Endothelial cell of umbilical vein (primary cell): ENCODE data around the gene BIRC6. TPM values are rescaled to one million over a fixed set of nuclear protein-coding genes. Genes with fewer than 3 reads are reported as not detected.

Source experiments
- BruUV-seq: library from RNA; stranded (reverse); fragments of 400-500 nt; replicated peaks from 2 replicates; lab custom pipeline; 2021; lab: Mats Ljungman, UMichigan
- CTCF ChIA-PET: fragments of 300-600, 350-600 bp; sonication (Branson Sonifier 250); formaldehyde crosslinking; loops from one replicate; lab custom pipeline; 2021; ENCODE audit warnings: antibody characterized with exemption, inconsistent platforms; lab: Charles Lee
- POLR2A ChIA-PET: fragments of 300-600, 350-600 bp; sonication (Branson Sonifier 250); formaldehyde crosslinking; loops from one replicate; lab custom pipeline; 2021; ENCODE audit warnings: antibody characterized with exemption, inconsistent platforms; lab: Charles Lee
- DNase-seq: peaks from one replicate; pipeline ENCODE4 v3.0.0-alpha.2; 2011; ENCODE audit warnings: low read depth, low spot score
- FAIRE-seq: peaks from 2 replicates; lab custom pipeline; 2011; peaks lifted over from hg19 to GRCh38; lab: Jason Lieb, UNC
- H2AFZ ChIP-seq: 2 replicates; pipeline ENCODE4 v1.6.0; 2012; ENCODE audit warnings: low read depth, low read length, control low read depth, inconsistent platforms
- H3K27ac ChIP-seq: 2 replicates; pipeline ENCODE4 v1.5.1; 2011; ENCODE audit warnings: low read depth, mild to moderate bottlenecking, control low read depth, low read length, moderate library complexity; ENCODE audit not compliant: insufficient read depth
- H3K27me3 ChIP-seq, 2 experiments: 2 replicates each; pipeline versions ENCODE4 v1.6.0 to v1.6.1; 2011; ENCODE audit warnings: low read length in 2 of 2, mixed read lengths in 1 of 2; ENCODE audit not compliant: control insufficient read depth in 2 of 2, insufficient read depth in 2 of 2
- H3K36me3 ChIP-seq, 2 experiments: 2 replicates in 1 of 2; 3 replicates in 1 of 2; pipeline ENCODE4 v1.5.1; 2011; ENCODE audit warnings: low read length in 2 of 2, mild to moderate bottlenecking in 1 of 2, moderate library complexity in 1 of 2; ENCODE audit not compliant: control insufficient read depth in 2 of 2, insufficient read depth in 2 of 2; ENCODE audit errors: extremely low read depth in 1 of 2
- H3K4me1 ChIP-seq: 3 replicates; pipeline ENCODE4 v1.5.1; 2011; ENCODE audit warnings: mild to moderate bottlenecking, low read length; ENCODE audit not compliant: control insufficient read depth, insufficient read depth; ENCODE audit errors: extremely low read depth
- H3K4me2 ChIP-seq: 2 replicates; pipeline ENCODE4 v1.6.1; 2011; ENCODE audit warnings: low read length, control low read depth, mixed read lengths; ENCODE audit not compliant: insufficient read depth
- H3K4me3 ChIP-seq, 3 experiments: fragments of 200-600 bp in 1 of 3; sonication (generic), shearing (Covaris generic) in 1 of 3; replicated peaks in 1 of 3; 2 replicates each; pipeline ENCODE4 v1.5.1; 2011 to 2016; ENCODE audit warnings: control low read depth in 3 of 3, low read length in 3 of 3, mild to moderate bottlenecking in 2 of 3, inconsistent platforms in 1 of 3, low read depth in 1 of 3, moderate library complexity in 1 of 3; ENCODE audit not compliant: insufficient read depth in 1 of 3
- H3K79me2 ChIP-seq: 2 replicates; pipeline ENCODE4 v1.6.0; 2012; ENCODE audit warnings: low read length, inconsistent platforms; ENCODE audit not compliant: control insufficient read depth, insufficient read depth
- H3K9ac ChIP-seq: replicated peaks from 2 replicates; pipeline ENCODE3; 2011; ENCODE audit warnings: low read length, control low read depth; ENCODE audit not compliant: insufficient read depth; ENCODE audit errors: extremely low read depth
- H3K9me1 ChIP-seq: replicated peaks from 3 replicates; pipeline ENCODE4 v1.6.0; 2011; ENCODE audit warnings: mild to moderate bottlenecking, low read length; ENCODE audit not compliant: control insufficient read depth, insufficient read depth; ENCODE audit errors: extremely low read depth
- H3K9me3 ChIP-seq: replicated peaks from 2 replicates; pipeline ENCODE4 v1.5.1; 2012; ENCODE audit warnings: low read length, inconsistent platforms; ENCODE audit not compliant: control insufficient read depth, insufficient read depth
- H4K20me1 ChIP-seq: replicated peaks from 2 replicates; pipeline ENCODE3; 2011; ENCODE audit warnings: mild to moderate bottlenecking, low read length; ENCODE audit not compliant: control insufficient read depth, insufficient read depth; ENCODE audit errors: extremely low read depth
- CTCF ChIP-seq, 2 donors: IDR thresholded peaks; 1 replicate in 1 of 2; 2 replicates in 1 of 2; pipeline ENCODE4 v1.5.1; 2011; ENCODE audit warnings: low read length in 2 of 2, mild to moderate bottlenecking in 2 of 2, moderate library complexity in 2 of 2, control low read depth in 1 of 2, inconsistent platforms in 1 of 2, low read depth in 1 of 2; ENCODE audit not compliant: insufficient read depth in 1 of 2; ENCODE audit errors: extremely low read depth in 1 of 2
- EZH2 ChIP-seq: IDR thresholded peaks from 2 replicates; pipeline ENCODE4 v1.6.1; 2012; ENCODE audit warnings: borderline replicate concordance, low read depth, mild to moderate bottlenecking, moderate library complexity, low read length, inconsistent platforms; ENCODE audit not compliant: severe bottlenecking
- FOS ChIP-seq: IDR thresholded peaks from 2 replicates; pipeline ENCODE4 v1.6.1; 2011; ENCODE audit warnings: mild to moderate bottlenecking, low read length, moderate library complexity, borderline replicate concordance; ENCODE audit not compliant: insufficient read depth
- GATA2 ChIP-seq: IDR thresholded peaks from 2 replicates; pipeline ENCODE4 v1.7.0; 2011; ENCODE audit warnings: low read depth, mild to moderate bottlenecking, moderate library complexity, mixed read lengths, low read length; ENCODE audit not compliant: insufficient read length, insufficient read depth
- JUN ChIP-seq: IDR thresholded peaks from 2 replicates; pipeline ENCODE4 v1.6.1; 2011; ENCODE audit warnings: borderline replicate concordance, low read depth; ENCODE audit not compliant: insufficient read length, insufficient read depth
- MAX ChIP-seq: IDR thresholded peaks from 2 replicates; pipeline ENCODE4 v1.6.1; 2011; ENCODE audit not compliant: insufficient read depth, insufficient read length
- MYC ChIP-seq: IDR thresholded peaks from one replicate; pipeline ENCODE4 v1.6.1; 2011; ENCODE audit warnings: mild to moderate bottlenecking, low read depth, low read length
- POLR2A ChIP-seq: IDR thresholded peaks from 2 replicates; pipeline ENCODE4 v1.6.1; 2012; ENCODE audit warnings: low read depth, mild to moderate bottlenecking, control low read depth, low read length
- POLR2AphosphoS5 ChIP-seq: IDR thresholded peaks from 2 replicates; pipeline ENCODE4 v1.6.1; 2012; ENCODE audit warnings: low read depth, mild to moderate bottlenecking, control low read depth, low read length, moderate library complexity; ENCODE audit not compliant: insufficient read depth
- dilution Hi-C: fragments of 300-500 bp; cut with MboI; formaldehyde crosslinking; loops from one replicate; pipeline ENCODE4 v1.15.0; 2019; ENCODE audit warnings: low sequenced_read_pairs; ENCODE audit not compliant: extremely low pct_ligation_motif_present
- intact Hi-C: fragments of 100-400 bp; cut with micrococcal nuclease; formaldehyde crosslinking; loops from one replicate; pipeline ENCODE4 v1.10.0; 2022
- polyA plus RNA-seq, 4 experiments: library from polyadenylated mRNA; depleted of rRNA in 3 of 4; stranded (reverse) in 3 of 4; unstranded in 1 of 4; fragments of >200 nt; gene quantifications; 2 replicates each; pipeline versions ENCODE4 v1.2.1 to v1.2.3, GENCODE V29; 2011 to 2012; ENCODE audit warnings: missing spikeins in 1 of 4
- total RNA-seq: library from RNA; stranded (reverse); gene quantifications from 2 replicates; pipeline ENCODE4 v1.2.3, GENCODE V29; 2021

The BIRC6 gene
- total and polyA plus RNA-seq, 2 donors (not counting 3 experiments of a cell fraction or from before 2014, with no cell fraction given): 34.2 to 83.1 TPM

GRCh38 chr2:32522770-32523169 lies 165.9 kb downstream of the BIRC6 start:
- Histone ChIP-seq H3K9me1 (no peaks in the 10 kb centered on the region), H3K27me3 (no peaks in the 10 kb centered on the region), H2AFZ (no peak overlapping the region), H3K4me3 (no peak overlapping the region), H3K9me3 (no peaks in the 10 kb centered on the region), H3K9ac (no peak overlapping the region), H3K27ac (no peak overlapping the region), H4K20me1 (no peaks in the 10 kb centered on the region), H3K4me1 (no peaks in the 10 kb centered on the region), H3K79me2 (no peaks in the 10 kb centered on the region), H3K4me2 (no peak overlapping the region), H3K36me3 (peaks cover 9 to 24% of the 10 kb centered on the region in 2 experiments)
- no TSS peak for BruUV-seq
- TF ChIP-seq MAX (no peak), JUN (no peak), MYC (no peak), EZH2 (no peak), POLR2A (no peak), GATA2 (no peak), CTCF (IDR thresholded peaks at IDR 0.05; ENCODE audit: extremely low read depth in 1 of 2, insufficient read depth in 1 of 2, low read depth in 1 of 2, low read length in 2 of 2) (no peak), POLR2AphosphoS5 (no peak), FOS (no peak)
- CTCF ChIA-PET: no interaction called here
- POLR2A ChIA-PET: no interaction called here
- FAIRE-seq: no peak
- DNase-seq: no peak
- dilution Hi-C loops (no loop called here), intact Hi-C loops (no loop called here)
